ENCODE data around the gene SP100.

Gene SP100

GRCh38 chr2:230447455-230448451, 31.8 kb downstream of the SP100 start:
- Histone ChIP-seq H3K27ac (ENCODE audit: extremely low read depth, low read depth, low read length) (no peak overlapping the region), H3K9me3 (ENCODE audit: control insufficient read depth, insufficient read depth, low read depth, low read length) (no peaks in the 10 kb centered on the region), H3K36me3 (ENCODE audit: control insufficient read depth in 2 of 2, insufficient read depth in 1 of 2, low read length in 2 of 2) (peaks cover 0 to 46% of the 10 kb centered on the region in 2 experiments; a peak in 1 of 3 replicates), H3K4me3 (ENCODE audit: low read depth, low read length) (no peak overlapping the region), H3K4me1 (ENCODE audit: control insufficient read depth, insufficient read depth, low read length) (no peaks in the 10 kb centered on the region)
- CTCF ChIA-PET, result no interaction called here
- TF ChIP-seq ATF2 (tag by site-specific recombination; IDR thresholded peaks at IDR 0.05; ENCODE audit: low read depth) (no peak), SETDB1 (IDR thresholded peaks at IDR 0.05; ENCODE audit: insufficient read length, low read length) (no peak), ZNF501 (tag by site-specific recombination; IDR thresholded peaks at IDR 0.05) (no peak), ZNF146 (tag by site-specific recombination; IDR thresholded peaks at IDR 0.05) (no peak), ZNF48 (tag by site-specific recombination; IDR thresholded peaks at IDR 0.05) (no peak), ZNF792 (tag by site-specific recombination; IDR thresholded peaks at IDR 0.05) (no peak), YY2 (tag by site-specific recombination; IDR thresholded peaks at IDR 0.05) (no peak), ZNF24 (tag by site-specific recombination; IDR thresholded peaks at IDR 0.05) (no peak), ZNF624 (tag by site-specific recombination; IDR thresholded peaks at IDR 0.05) (no peak), ZNF302 (tag by site-specific recombination; IDR thresholded peaks at IDR 0.05; ENCODE audit: low read depth) (no peak), ZNF664 (tag by site-specific recombination; IDR thresholded peaks at IDR 0.05) (no peak), ZNF121 (tag by site-specific recombination; IDR thresholded peaks at IDR 0.05) (no peak), ZNF548 (tag by site-specific recombination; IDR thresholded peaks at IDR 0.05) (no peak), ZNF280D (tag by site-specific recombination; IDR thresholded peaks at IDR 0.05) (no peak), ZNF658 (tag by site-specific recombination; IDR thresholded peaks at IDR 0.05) (no peak)
- TF ChIP-seq, protein P1, sequence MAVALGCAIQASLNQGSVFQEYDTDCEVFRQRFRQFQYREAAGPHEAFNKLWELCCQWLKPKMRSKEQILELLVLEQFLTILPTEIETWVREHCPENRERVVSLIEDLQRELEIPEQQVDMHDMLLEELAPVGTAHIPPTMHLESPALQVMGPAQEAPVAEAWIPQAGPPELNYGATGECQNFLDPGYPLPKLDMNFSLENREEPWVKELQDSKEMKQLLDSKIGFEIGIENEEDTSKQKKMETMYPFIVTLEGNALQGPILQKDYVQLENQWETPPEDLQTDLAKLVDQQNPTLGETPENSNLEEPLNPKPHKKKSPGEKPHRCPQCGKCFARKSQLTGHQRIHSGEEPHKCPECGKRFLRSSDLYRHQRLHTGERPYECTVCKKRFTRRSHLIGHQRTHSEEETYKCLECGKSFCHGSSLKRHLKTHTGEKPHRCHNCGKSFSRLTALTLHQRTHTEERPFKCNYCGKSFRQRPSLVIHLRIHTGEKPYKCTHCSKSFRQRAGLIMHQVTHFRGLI (tag by site-specific recombination; IDR thresholded peaks at IDR 0.05), result no peak
- TF ChIP-seq, protein P2, sequence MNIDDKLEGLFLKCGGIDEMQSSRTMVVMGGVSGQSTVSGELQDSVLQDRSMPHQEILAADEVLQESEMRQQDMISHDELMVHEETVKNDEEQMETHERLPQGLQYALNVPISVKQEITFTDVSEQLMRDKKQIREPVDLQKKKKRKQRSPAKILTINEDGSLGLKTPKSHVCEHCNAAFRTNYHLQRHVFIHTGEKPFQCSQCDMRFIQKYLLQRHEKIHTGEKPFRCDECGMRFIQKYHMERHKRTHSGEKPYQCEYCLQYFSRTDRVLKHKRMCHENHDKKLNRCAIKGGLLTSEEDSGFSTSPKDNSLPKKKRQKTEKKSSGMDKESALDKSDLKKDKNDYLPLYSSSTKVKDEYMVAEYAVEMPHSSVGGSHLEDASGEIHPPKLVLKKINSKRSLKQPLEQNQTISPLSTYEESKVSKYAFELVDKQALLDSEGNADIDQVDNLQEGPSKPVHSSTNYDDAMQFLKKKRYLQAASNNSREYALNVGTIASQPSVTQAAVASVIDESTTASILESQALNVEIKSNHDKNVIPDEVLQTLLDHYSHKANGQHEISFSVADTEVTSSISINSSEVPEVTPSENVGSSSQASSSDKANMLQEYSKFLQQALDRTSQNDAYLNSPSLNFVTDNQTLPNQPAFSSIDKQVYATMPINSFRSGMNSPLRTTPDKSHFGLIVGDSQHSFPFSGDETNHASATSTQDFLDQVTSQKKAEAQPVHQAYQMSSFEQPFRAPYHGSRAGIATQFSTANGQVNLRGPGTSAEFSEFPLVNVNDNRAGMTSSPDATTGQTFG (tag by site-specific recombination; IDR thresholded peaks at IDR 0.05; ENCODE audit: borderline replicate concordance), result no peak
- TF ChIP-seq, protein P3, sequence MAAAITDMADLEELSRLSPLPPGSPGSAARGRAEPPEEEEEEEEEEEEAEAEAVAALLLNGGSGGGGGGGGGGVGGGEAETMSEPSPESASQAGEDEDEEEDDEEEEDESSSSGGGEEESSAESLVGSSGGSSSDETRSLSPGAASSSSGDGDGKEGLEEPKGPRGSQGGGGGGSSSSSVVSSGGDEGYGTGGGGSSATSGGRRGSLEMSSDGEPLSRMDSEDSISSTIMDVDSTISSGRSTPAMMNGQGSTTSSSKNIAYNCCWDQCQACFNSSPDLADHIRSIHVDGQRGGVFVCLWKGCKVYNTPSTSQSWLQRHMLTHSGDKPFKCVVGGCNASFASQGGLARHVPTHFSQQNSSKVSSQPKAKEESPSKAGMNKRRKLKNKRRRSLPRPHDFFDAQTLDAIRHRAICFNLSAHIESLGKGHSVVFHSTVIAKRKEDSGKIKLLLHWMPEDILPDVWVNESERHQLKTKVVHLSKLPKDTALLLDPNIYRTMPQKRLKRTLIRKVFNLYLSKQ (tag by site-specific recombination; IDR thresholded peaks at IDR 0.05; ENCODE audit: borderline replicate concordance), result no peak
- POLR2A ChIA-PET, result interaction anchor here (0.6 kb wide), 1 partner anchor 21 kb away, joined by 6 read pairs; no protein-coding TSS in a partner anchor

Measured in HEK293 (cell line).